Liver (tissue), 3 donors: ENCODE results near the gene CHRD.

ENCODE experiments used
- ATF3 ChIP-seq: IDR thresholded peaks from 2 replicates; pipeline ENCODE4 v1.6.1; 2016; ENCODE audit warnings: antibody characterized with exemption
- CTCF ChIP-seq: fragments of 150-350 bp; IDR thresholded peaks from 2 replicates; pipeline ENCODE4 v1.5.1; 2017; ENCODE audit warnings: improper control_type of control experiment, low read depth, low read length; ENCODE audit not compliant: missing input control
- EGR1 ChIP-seq, 2 donors: IDR thresholded peaks; 2 replicates each; pipeline ENCODE4 v1.6.1; 2016 to 2018; ENCODE audit warnings: antibody characterized with exemption in 2 of 2, low read depth in 2 of 2
- GABPA ChIP-seq, 2 donors: IDR thresholded peaks in 1 of 2; conservative IDR thresholded peaks in 1 of 2; 2 replicates each; pipeline ENCODE4 v1.6.1; 2016; ENCODE audit warnings: antibody characterized with exemption in 2 of 2, mild to moderate bottlenecking in 1 of 2, moderate library complexity in 1 of 2
- JUND ChIP-seq, 2 donors: IDR thresholded peaks; 2 replicates each; pipeline ENCODE4 v1.6.1; 2016; ENCODE audit warnings: antibody characterized with exemption in 2 of 2
- MAX ChIP-seq: IDR thresholded peaks from 2 replicates; pipeline ENCODE4 v1.6.1; 2016; ENCODE audit warnings: antibody characterized with exemption
- RXRA ChIP-seq, 2 donors: IDR thresholded peaks; 2 replicates each; pipeline ENCODE4 v1.6.1; 2017 to 2018; ENCODE audit warnings: antibody characterized with exemption in 2 of 2, mild to moderate bottlenecking in 1 of 2
- SP1 ChIP-seq: IDR thresholded peaks from 2 replicates; pipeline ENCODE4 v1.6.1; 2018; ENCODE audit warnings: antibody characterized with exemption, mild to moderate bottlenecking
- TAF1 ChIP-seq: conservative IDR thresholded peaks from 2 replicates; pipeline ENCODE4 v1.6.1; 2016; ENCODE audit warnings: antibody characterized with exemption, mild to moderate bottlenecking
- YY1 ChIP-seq: IDR thresholded peaks from 2 replicates; pipeline ENCODE4 v1.6.1; 2016; ENCODE audit warnings: antibody characterized with exemption, mild to moderate bottlenecking
- TF ChIP-seq, protein P1 (sequence below): IDR thresholded peaks from 2 replicates; pipeline ENCODE4 v1.6.1; 2016; ENCODE audit warnings: antibody characterized with exemption, mild to moderate bottlenecking
- TF ChIP-seq, protein P2 (sequence below): IDR thresholded peaks from 2 replicates; pipeline ENCODE4 v1.6.1; 2016; ENCODE audit warnings: antibody characterized with exemption
- donor health status: healthy.
- donor health status: healthy.

GRCh38 chr3:184333700-184334099, 46.2 kb upstream of the CHRD start:
- TF ChIP-seq CTCF (no peak), ATF3 (no peak), SP1 (no peak), YY1 (no peak), GABPA (IDR thresholded peaks at IDR 0.05 in 1 of 2, conservative IDR thresholded peaks at IDR 0.05 in 1 of 2) (no peak), JUND (IDR thresholded peaks at IDR 0.05) (no peak), RXRA (IDR thresholded peaks at IDR 0.05) (no peak), EGR1 (IDR thresholded peaks at IDR 0.05; ENCODE audit: low read depth in 2 of 2) (no peak), MAX (no peak), TAF1 (no peak)
- TF ChIP-seq, protein P1, sequence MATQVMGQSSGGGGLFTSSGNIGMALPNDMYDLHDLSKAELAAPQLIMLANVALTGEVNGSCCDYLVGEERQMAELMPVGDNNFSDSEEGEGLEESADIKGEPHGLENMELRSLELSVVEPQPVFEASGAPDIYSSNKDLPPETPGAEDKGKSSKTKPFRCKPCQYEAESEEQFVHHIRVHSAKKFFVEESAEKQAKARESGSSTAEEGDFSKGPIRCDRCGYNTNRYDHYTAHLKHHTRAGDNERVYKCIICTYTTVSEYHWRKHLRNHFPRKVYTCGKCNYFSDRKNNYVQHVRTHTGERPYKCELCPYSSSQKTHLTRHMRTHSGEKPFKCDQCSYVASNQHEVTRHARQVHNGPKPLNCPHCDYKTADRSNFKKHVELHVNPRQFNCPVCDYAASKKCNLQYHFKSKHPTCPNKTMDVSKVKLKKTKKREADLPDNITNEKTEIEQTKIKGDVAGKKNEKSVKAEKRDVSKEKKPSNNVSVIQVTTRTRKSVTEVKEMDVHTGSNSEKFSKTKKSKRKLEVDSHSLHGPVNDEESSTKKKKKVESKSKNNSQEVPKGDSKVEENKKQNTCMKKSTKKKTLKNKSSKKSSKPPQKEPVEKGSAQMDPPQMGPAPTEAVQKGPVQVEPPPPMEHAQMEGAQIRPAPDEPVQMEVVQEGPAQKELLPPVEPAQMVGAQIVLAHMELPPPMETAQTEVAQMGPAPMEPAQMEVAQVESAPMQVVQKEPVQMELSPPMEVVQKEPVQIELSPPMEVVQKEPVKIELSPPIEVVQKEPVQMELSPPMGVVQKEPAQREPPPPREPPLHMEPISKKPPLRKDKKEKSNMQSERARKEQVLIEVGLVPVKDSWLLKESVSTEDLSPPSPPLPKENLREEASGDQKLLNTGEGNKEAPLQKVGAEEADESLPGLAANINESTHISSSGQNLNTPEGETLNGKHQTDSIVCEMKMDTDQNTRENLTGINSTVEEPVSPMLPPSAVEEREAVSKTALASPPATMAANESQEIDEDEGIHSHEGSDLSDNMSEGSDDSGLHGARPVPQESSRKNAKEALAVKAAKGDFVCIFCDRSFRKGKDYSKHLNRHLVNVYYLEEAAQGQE, result no peak
- TF ChIP-seq, protein P2, sequence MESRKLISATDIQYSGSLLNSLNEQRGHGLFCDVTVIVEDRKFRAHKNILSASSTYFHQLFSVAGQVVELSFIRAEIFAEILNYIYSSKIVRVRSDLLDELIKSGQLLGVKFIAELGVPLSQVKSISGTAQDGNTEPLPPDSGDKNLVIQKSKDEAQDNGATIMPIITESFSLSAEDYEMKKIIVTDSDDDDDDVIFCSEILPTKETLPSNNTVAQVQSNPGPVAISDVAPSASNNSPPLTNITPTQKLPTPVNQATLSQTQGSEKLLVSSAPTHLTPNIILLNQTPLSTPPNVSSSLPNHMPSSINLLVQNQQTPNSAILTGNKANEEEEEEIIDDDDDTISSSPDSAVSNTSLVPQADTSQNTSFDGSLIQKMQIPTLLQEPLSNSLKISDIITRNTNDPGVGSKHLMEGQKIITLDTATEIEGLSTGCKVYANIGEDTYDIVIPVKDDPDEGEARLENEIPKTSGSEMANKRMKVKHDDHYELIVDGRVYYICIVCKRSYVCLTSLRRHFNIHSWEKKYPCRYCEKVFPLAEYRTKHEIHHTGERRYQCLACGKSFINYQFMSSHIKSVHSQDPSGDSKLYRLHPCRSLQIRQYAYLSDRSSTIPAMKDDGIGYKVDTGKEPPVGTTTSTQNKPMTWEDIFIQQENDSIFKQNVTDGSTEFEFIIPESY, result no peak
